ENCODE results near the gene KRTAP10-2. TPM values are rescaled to one million over a fixed set of nuclear protein-coding genes. Genes with fewer than 3 reads are reported as not detected.
"Not testable (repeated sequence)": the region's sequence is repeated elsewhere in the genome, so short reads cannot be mapped to it uniquely, and the experiment has no call there.

The KRTAP10-2 gene
- polyA plus RNA-seq, 2 donors, result not detected

DNA sequence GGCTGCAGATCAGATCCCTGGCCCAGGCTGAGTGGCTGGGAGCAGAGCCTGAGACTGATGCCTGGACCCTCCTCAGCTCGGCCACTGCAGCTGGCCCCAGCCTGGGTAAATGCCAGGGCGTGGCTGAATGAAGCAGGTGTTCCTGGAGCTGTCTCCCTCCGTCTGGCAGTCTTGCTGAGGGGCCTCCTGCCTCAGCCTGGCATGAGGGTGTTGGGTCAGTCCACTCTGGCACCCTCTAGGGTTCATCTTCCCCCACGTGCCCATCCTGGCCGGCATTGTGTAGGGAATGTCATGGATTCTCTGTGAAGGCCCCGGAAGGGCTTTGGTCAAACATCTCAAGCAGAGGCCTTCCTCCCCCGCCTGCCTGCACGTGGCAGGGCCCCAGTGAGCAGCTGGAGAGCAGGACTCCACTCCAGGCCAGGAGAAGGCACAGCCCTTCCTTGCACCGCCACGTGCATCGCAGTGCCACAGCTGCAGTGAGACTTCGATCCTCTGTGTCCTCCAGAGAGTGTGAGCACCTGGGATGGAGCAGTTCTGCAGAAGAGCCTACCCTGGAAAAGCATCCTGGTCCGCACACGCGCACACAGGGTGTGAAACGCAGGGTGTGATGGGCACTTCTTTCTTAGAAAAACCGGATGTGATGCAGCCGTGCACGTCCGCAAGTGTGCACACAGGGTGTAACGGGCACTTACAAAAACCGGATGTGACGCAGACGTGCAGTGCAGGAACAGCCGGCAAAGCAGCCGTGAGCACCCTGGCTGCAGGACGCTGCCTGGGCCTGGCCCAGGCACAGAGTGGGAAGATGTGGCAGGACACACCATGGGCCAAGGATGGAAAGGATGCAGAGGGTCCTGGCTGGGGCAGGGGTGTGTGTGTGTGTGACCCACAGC, 17.6 kb upstream of the KRTAP10-2 start:
- H3K4me1 ChIP-seq (ENCODE audit: control insufficient read depth in 2 of 2, insufficient read depth in 2 of 2, low read length in 1 of 2), result no peaks in the 10 kb centered on the region
- H3K4me3 ChIP-seq (ENCODE audit: low read depth in 1 of 2, low read length in 2 of 2), result no peak overlapping the region

GRCh38 chr21:44568261-44568660, 17.0 kb upstream of the KRTAP10-2 start:
- H3K27ac ChIP-seq (ENCODE audit: low read depth in 2 of 2, low read length in 1 of 2), result no peak overlapping the region
- no peaks in the 10 kb centered on the region for H3K4me1 ChIP-seq (ENCODE audit: control insufficient read depth in 2 of 2, insufficient read depth in 2 of 2, low read length in 1 of 2)
- WGBS, 2 donors, result 68 to 69% methylated on average over 12 of the region's 12 CpGs
- no peak overlapping the region for H3K4me3 ChIP-seq (ENCODE audit: low read depth in 1 of 2, low read length in 2 of 2)
- H3K9me3 ChIP-seq (ENCODE audit: control insufficient read depth in 2 of 2, insufficient read depth in 1 of 2, low read depth in 1 of 2, low read length in 1 of 2), result peaks cover 7 to 10% of the 10 kb centered on the region in 2 donors
- H3K36me3 ChIP-seq (ENCODE audit: control insufficient read depth in 2 of 2, insufficient read depth in 2 of 2, low read length in 1 of 2), result no peaks in the 10 kb centered on the region
- H3K27me3 ChIP-seq (ENCODE audit: control insufficient read depth in 1 of 2, insufficient read depth in 2 of 2, low read length in 2 of 2), result no peaks in the 10 kb centered on the region

More for the DNA sequence above, 17.6 kb upstream of the KRTAP10-2 start:
- H3K36me3 ChIP-seq (ENCODE audit: control insufficient read depth in 2 of 2, insufficient read depth in 2 of 2, low read length in 1 of 2), result no peaks in the 10 kb centered on the region
- H3K27ac ChIP-seq (ENCODE audit: low read depth in 2 of 2, low read length in 1 of 2), result no peak overlapping the region
- H3K9me3 ChIP-seq (ENCODE audit: control insufficient read depth in 2 of 2, insufficient read depth in 1 of 2, low read depth in 1 of 2, low read length in 1 of 2), result peaks cover 7 to 10% of the 10 kb centered on the region in 2 donors
- 76 to 77% methylated on average over 27 of the region's 27 CpGs for WGBS, 2 donors
- no peaks in the 10 kb centered on the region for H3K27me3 ChIP-seq (ENCODE audit: control insufficient read depth in 1 of 2, insufficient read depth in 2 of 2, low read length in 2 of 2)

- Histone ChIP-seq H3K36me3 (ENCODE audit: control insufficient read depth in 2 of 2, insufficient read depth in 2 of 2, low read length in 1 of 2) (no peaks in the 10 kb centered on the region), H3K27ac (ENCODE audit: low read depth in 2 of 2, low read length in 1 of 2) (no peak overlapping the region), H3K4me1 (ENCODE audit: control insufficient read depth in 2 of 2, insufficient read depth in 2 of 2, low read length in 1 of 2) (no peaks in the 10 kb centered on the region), H3K9me3 (ENCODE audit: control insufficient read depth in 2 of 2, insufficient read depth in 1 of 2, low read depth in 1 of 2, low read length in 1 of 2) (peaks cover 7 to 10% of the 10 kb centered on the region in 2 donors), H3K27me3 (ENCODE audit: control insufficient read depth in 1 of 2, insufficient read depth in 2 of 2, low read length in 2 of 2) (no peaks in the 10 kb centered on the region), H3K4me3 (ENCODE audit: low read depth in 1 of 2, low read length in 2 of 2) (no peak overlapping the region)
- 92% methylated on average over 18 of the region's 18 CpGs for WGBS, 2 donors
These were observed 16.3 kb upstream of the KRTAP10-2 start for GRCh38 chr21:44567481-44568171.

DNA sequence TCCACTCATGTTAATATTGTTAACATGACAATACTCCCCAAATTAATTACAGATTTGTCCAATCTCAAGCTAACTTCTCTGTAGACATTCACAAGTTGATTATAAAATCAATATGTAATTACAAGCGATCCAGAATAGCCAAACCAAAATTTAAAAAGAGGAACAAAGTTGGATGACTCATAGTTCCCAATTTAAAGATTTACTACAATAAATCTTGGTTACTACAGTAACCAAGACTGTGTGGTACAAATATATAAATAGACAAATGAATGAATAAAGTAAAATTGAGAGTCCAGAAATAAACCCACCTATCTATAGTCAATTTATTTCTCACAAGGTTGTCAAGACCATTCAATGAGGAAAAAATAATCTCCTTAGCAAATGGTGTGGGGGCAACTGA, 15.1 kb upstream of the KRTAP10-2 start:
- H3K4me3 ChIP-seq (ENCODE audit: low read depth in 1 of 2, low read length in 2 of 2), result no peak overlapping the region
- H3K27ac ChIP-seq (ENCODE audit: low read depth in 2 of 2, low read length in 1 of 2), result no peak overlapping the region
- peaks cover 1 to 7% of the 10 kb centered on the region in 2 donors for H3K9me3 ChIP-seq (ENCODE audit: control insufficient read depth in 2 of 2, insufficient read depth in 1 of 2, low read depth in 1 of 2, low read length in 1 of 2)
- no peaks in the 10 kb centered on the region for H3K36me3 ChIP-seq (ENCODE audit: control insufficient read depth in 2 of 2, insufficient read depth in 2 of 2, low read length in 1 of 2)
- no peaks in the 10 kb centered on the region for H3K27me3 ChIP-seq (ENCODE audit: control insufficient read depth in 1 of 2, insufficient read depth in 2 of 2, low read length in 2 of 2)
- no peaks in the 10 kb centered on the region for H3K4me1 ChIP-seq (ENCODE audit: control insufficient read depth in 2 of 2, insufficient read depth in 2 of 2, low read length in 1 of 2)
- WGBS, 2 donors, result 40 to 46% methylated on average over 1 of the region's 1 CpG

GRCh38 chr21:44564886-44565598, 13.7 kb upstream of the KRTAP10-2 start:
- H3K4me1 ChIP-seq (ENCODE audit: control insufficient read depth in 2 of 2, insufficient read depth in 2 of 2, low read length in 1 of 2), result no peaks in the 10 kb centered on the region
- no peak overlapping the region for H3K4me3 ChIP-seq (ENCODE audit: low read depth in 1 of 2, low read length in 2 of 2)
- no peak overlapping the region for H3K27ac ChIP-seq (ENCODE audit: low read depth in 2 of 2, low read length in 1 of 2)
- H3K27me3 ChIP-seq (ENCODE audit: control insufficient read depth in 1 of 2, insufficient read depth in 2 of 2, low read length in 2 of 2), result no peaks in the 10 kb centered on the region
- 0 to 21% methylated on average over 1 of the region's 1 CpG for WGBS, 2 donors
- no peaks in the 10 kb centered on the region for H3K36me3 ChIP-seq (ENCODE audit: control insufficient read depth in 2 of 2, insufficient read depth in 2 of 2, low read length in 1 of 2)
- peaks cover 0 to 4% of the 10 kb centered on the region in 2 donors for H3K9me3 ChIP-seq (ENCODE audit: control insufficient read depth in 2 of 2, insufficient read depth in 1 of 2, low read depth in 1 of 2, low read length in 1 of 2)

- WGBS, 2 donors, result 95 to 98% methylated on average over 1 of the region's 1 CpG
- Histone ChIP-seq H3K9me3 (ENCODE audit: control insufficient read depth in 2 of 2, insufficient read depth in 1 of 2, low read depth in 1 of 2, low read length in 1 of 2) (peaks cover 0 to 2% of the 10 kb centered on the region in 2 donors), H3K4me3 (ENCODE audit: low read depth in 1 of 2, low read length in 2 of 2) (no peak overlapping the region), H3K27me3 (ENCODE audit: control insufficient read depth in 1 of 2, insufficient read depth in 2 of 2, low read length in 2 of 2) (no peaks in the 10 kb centered on the region), H3K27ac (ENCODE audit: low read depth in 2 of 2, low read length in 1 of 2) (no peak overlapping the region), H3K36me3 (ENCODE audit: control insufficient read depth in 2 of 2, insufficient read depth in 2 of 2, low read length in 1 of 2) (no peaks in the 10 kb centered on the region), H3K4me1 (ENCODE audit: control insufficient read depth in 2 of 2, insufficient read depth in 2 of 2, low read length in 1 of 2) (no peaks in the 10 kb centered on the region)
These were observed 12.8 kb upstream of the KRTAP10-2 start for GRCh38 chr21:44564099-44564498.

GRCh38 chr21:44558695-44559094, 7.4 kb upstream of the KRTAP10-2 start, which contains the start of gene KRTAP10-3:
KRTAP10-3 (minus strand) TSS chr21:44558795; CDS start chr21:44558715, 80 bp downstream.
- no peak within 1 kb of the TSS for H3K4me3 ChIP-seq (ENCODE audit: low read depth in 1 of 2, low read length in 2 of 2)
- H3K4me1 ChIP-seq (ENCODE audit: control insufficient read depth in 2 of 2, insufficient read depth in 2 of 2, low read length in 1 of 2), result no peaks in the 10 kb centered on the region
- no peaks in the 10 kb centered on the region for H3K27me3 ChIP-seq (ENCODE audit: control insufficient read depth in 1 of 2, insufficient read depth in 2 of 2, low read length in 2 of 2)
- 73 to 74% methylated on average over 4 to 5 of the region's 5 CpGs for WGBS, 2 donors
- no peak within 1 kb of the TSS for H3K27ac ChIP-seq (ENCODE audit: low read depth in 2 of 2, low read length in 1 of 2)
- H3K9me3 ChIP-seq (ENCODE audit: control insufficient read depth in 2 of 2, insufficient read depth in 1 of 2, low read depth in 1 of 2, low read length in 1 of 2), result peaks cover 0 to 2% of the 10 kb centered on the region in 2 donors
- no peaks in the 10 kb centered on the region for H3K36me3 ChIP-seq (ENCODE audit: control insufficient read depth in 2 of 2, insufficient read depth in 2 of 2, low read length in 1 of 2)

GRCh38 chr21:44558329-44558675, 7.0 kb upstream of the KRTAP10-2 start:
- H3K9me3 ChIP-seq (ENCODE audit: control insufficient read depth in 2 of 2, insufficient read depth in 1 of 2, low read depth in 1 of 2, low read length in 1 of 2); H3K36me3 ChIP-seq (ENCODE audit: control insufficient read depth in 2 of 2, insufficient read depth in 2 of 2, low read length in 1 of 2); H3K4me3 ChIP-seq (ENCODE audit: low read depth in 1 of 2, low read length in 2 of 2); H3K27ac ChIP-seq (ENCODE audit: low read depth in 2 of 2, low read length in 1 of 2); H3K27me3 ChIP-seq (ENCODE audit: control insufficient read depth in 1 of 2, insufficient read depth in 2 of 2, low read length in 2 of 2); H3K4me1 ChIP-seq (ENCODE audit: control insufficient read depth in 2 of 2, insufficient read depth in 2 of 2, low read length in 1 of 2): not testable (repeated sequence)
- WGBS, 2 donors, result 70 to 78% methylated on average over 9 to 10 of the region's 10 CpGs

- Histone ChIP-seq H3K4me1 (ENCODE audit: control insufficient read depth in 2 of 2, insufficient read depth in 2 of 2, low read length in 1 of 2) (no peaks in the 10 kb centered on the region), H3K27me3 (ENCODE audit: control insufficient read depth in 1 of 2, insufficient read depth in 2 of 2, low read length in 2 of 2) (no peaks in the 10 kb centered on the region), H3K4me3 (ENCODE audit: low read depth in 1 of 2, low read length in 2 of 2) (no peak overlapping the region), H3K27ac (ENCODE audit: low read depth in 2 of 2, low read length in 1 of 2) (no peak overlapping the region), H3K9me3 (ENCODE audit: control insufficient read depth in 2 of 2, insufficient read depth in 1 of 2, low read depth in 1 of 2, low read length in 1 of 2) (peaks cover 0 to 2% of the 10 kb centered on the region in 2 donors), H3K36me3 (ENCODE audit: control insufficient read depth in 2 of 2, insufficient read depth in 2 of 2, low read length in 1 of 2) (no peaks in the 10 kb centered on the region)
- 49 to 63% methylated on average over 30 of the region's 30 CpGs for WGBS, 2 donors
These were observed 6.4 kb upstream of the KRTAP10-2 start for GRCh38 chr21:44557491-44558328.
